Adrenal gland (tissue), 12 donors: ENCODE data around the gene ANKS1B. TPM values are rescaled to one million over a fixed set of nuclear protein-coding genes. Genes with fewer than 3 reads are reported as not detected.

Experiments used
- DNase-seq, 7 donors: peaks; one replicate each; pipeline ENCODE4 v3.0.0-alpha.2; 2019 to 2020
- H3K27ac ChIP-seq, 5 donors: fragments of 200-600 bp; sonication (generic) in 4 of 5; 1 replicate in 3 of 5; 2 replicates in 2 of 5; pipeline versions ENCODE4 v1.5.1 to v1.8.0; 2016 to 2020; ENCODE audit warnings: mild to moderate bottlenecking in 1 of 5
- H3K27me3 ChIP-seq: fragments of 200-600 bp; 2 replicates; pipeline ENCODE4 v1.8.0; 2021
- H3K36me3 ChIP-seq, 2 donors: fragments of 200-600 bp; replicated peaks in 1 of 2; 1 replicate in 1 of 2; 2 replicates in 1 of 2; pipeline versions ENCODE4 v1.5.1 to v1.8.0; 2018 to 2022
- H3K4me1 ChIP-seq, 2 donors: fragments of 200-600 bp; replicated peaks in 1 of 2; 1 replicate in 1 of 2; 2 replicates in 1 of 2; pipeline versions ENCODE4 v1.5.1 to v1.8.0; 2018 to 2021
- H3K4me3 ChIP-seq, 4 donors: fragments of 200-600 bp; sonication (generic) in 3 of 4; one replicate each; pipeline ENCODE4 v1.5.1; 2016 to 2018
- H3K9me3 ChIP-seq, 3 donors: fragments of 200-600 bp; sonication (generic) in 1 of 3; replicated peaks in 1 of 3; 1 replicate in 2 of 3; 2 replicates in 1 of 3; pipeline versions ENCODE4 v1.5.1 to v1.8.0; 2016 to 2021
- POLR2A ChIP-seq, 2 donors: fragments of 450-650 bp; IDR thresholded peaks; one replicate each; pipeline ENCODE4 v1.6.1; 2017; ENCODE audit warnings: antibody characterized with exemption in 2 of 2, mild to moderate bottlenecking in 2 of 2, moderate library complexity in 1 of 2
- WGBS, 4 donors: extraction: QIAGEN DNeasy Blood & Tissue Kit in 2 of 4; methylation state at CpG; one replicate each; pipeline versions ENCODE4 v1.1.5 to v1.1.7; 2013 to 2017; 5-methylcytosine and 5-hydroxymethylcytosine counted together
- intact Hi-C, 2 donors: fragments of 100-400 bp; cut with DNase I; formaldehyde crosslinking; loops; one replicate each; pipeline versions ENCODE4 v1.14.1 to v1.15.0; 2022 to 2023
- polyA plus RNA-seq, 3 donors: library from polyadenylated mRNA; stranded (reverse); fragments of 200-250 nt in 2 of 3; fragments of 350-450 nt in 1 of 3; fragmentation: Illumina TruSeq in 1 of 3; extraction: RNeasy Lipid Tissue Mini Kit (QIAGEN cat#74804) in 1 of 3; gene quantifications; one replicate each; pipeline ENCODE4 v1.2.3, GENCODE V29; 2013 to 2014
- total RNA-seq, 9 donors: library from RNA; depleted of rRNA in 4 of 9; stranded (reverse); fragments of >200 nt in 4 of 9; fragments of 120-200 nt in 1 of 9; fragmentation: NEBNext Ultra II Directional in 1 of 9; extraction: Animal tissue kit (Norgen Biotek cat#: 25700) in 1 of 9; gene quantifications; one replicate each; pipeline versions ENCODE4 v1.1.0 to v1.2.4, GENCODE V29; 2013 to 2023
- TF ChIP-seq, protein P1 (sequence below), 6 experiments: fragments of 450-650 bp in 4 of 6; fragments of 200-600 bp in 2 of 6; sonication (generic) in 1 of 6; IDR thresholded peaks; 1 replicate in 5 of 6; 2 replicates in 1 of 6; pipeline versions ENCODE4 v1.5.1 to v1.8.0; 2016 to 2021; ENCODE audit warnings: antibody characterized with exemption in 6 of 6, mild to moderate bottlenecking in 2 of 6, moderate library complexity in 1 of 6
- donor health status: healthy with polysubstance abuse.
- donor health status: Bipolar disorder and iron deficiency.
- donor health status: DM: yes; HTN: yes; CAD: no.
- donor health status: DM: no; HTN: no; CAD: no.
- donor health status: DM: no; HTN: no; CAD: no.
- donor health status: DM: yes; HTN: yes; CAD: no.

ANKS1B gene
- total and polyA plus RNA-seq, 12 donors = 1.3 to 28.1 (median 8.0) TPM

DNA sequence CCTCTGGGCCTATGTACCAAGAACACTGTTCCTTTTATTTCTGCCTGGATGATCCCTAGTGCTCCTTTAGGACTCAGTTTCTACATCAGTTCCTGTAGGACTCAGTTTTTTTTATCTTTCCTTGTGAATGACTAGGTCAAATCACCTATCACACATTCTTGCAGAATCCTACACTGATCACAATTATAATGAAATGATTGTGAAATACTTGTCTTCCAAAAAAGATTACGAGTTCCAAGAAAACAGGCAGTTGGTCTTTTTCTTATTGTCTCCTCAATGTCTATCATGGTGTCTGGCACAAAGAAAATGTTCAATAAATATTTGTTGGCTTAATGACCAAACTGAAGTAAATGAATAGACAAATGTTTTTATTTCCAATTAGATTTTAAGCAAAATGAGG, 432.7 kb downstream of the ANKS1B start:
- H3K9me3 ChIP-seq = no peaks in the 10 kb centered on the region
- no peaks in the 10 kb centered on the region for H3K36me3 ChIP-seq
- no peak overlapping the region for H3K27ac ChIP-seq
- H3K4me1 ChIP-seq = no peaks in the 10 kb centered on the region
- DNase-seq = no peak
- H3K4me3 ChIP-seq = no peak overlapping the region
- H3K27me3 ChIP-seq = no peaks in the 10 kb centered on the region
- 79 to 90% (median 82%) methylated on average over 1 of the region's 1 CpG for WGBS, 4 donors
- intact Hi-C loops = no loop called here
- TF ChIP-seq POLR2A (IDR thresholded peaks at IDR 0.05) = no peak
- TF ChIP-seq, protein P1, sequence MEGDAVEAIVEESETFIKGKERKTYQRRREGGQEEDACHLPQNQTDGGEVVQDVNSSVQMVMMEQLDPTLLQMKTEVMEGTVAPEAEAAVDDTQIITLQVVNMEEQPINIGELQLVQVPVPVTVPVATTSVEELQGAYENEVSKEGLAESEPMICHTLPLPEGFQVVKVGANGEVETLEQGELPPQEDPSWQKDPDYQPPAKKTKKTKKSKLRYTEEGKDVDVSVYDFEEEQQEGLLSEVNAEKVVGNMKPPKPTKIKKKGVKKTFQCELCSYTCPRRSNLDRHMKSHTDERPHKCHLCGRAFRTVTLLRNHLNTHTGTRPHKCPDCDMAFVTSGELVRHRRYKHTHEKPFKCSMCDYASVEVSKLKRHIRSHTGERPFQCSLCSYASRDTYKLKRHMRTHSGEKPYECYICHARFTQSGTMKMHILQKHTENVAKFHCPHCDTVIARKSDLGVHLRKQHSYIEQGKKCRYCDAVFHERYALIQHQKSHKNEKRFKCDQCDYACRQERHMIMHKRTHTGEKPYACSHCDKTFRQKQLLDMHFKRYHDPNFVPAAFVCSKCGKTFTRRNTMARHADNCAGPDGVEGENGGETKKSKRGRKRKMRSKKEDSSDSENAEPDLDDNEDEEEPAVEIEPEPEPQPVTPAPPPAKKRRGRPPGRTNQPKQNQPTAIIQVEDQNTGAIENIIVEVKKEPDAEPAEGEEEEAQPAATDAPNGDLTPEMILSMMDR (IDR thresholded peaks at IDR 0.05) = no peak

DNA sequence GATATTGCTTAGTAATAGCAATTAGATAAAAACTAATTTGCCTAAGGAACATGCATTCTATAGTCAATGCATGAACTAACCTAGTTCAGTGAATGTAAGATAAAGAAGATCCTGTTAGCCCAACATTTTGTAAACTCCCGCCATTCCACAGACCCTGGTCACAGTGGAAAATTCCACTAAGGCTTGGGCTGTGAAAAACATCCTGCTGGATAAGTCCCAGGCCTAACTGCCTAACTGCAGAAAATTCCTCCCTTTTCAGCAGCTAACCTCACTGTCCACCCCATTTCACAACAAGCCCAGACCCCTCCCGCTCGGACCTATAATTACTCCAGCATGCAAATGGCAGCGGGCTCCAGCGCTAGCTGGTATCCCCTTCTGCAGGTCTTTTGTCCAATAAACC, 435.1 kb downstream of the ANKS1B start:
- no peak overlapping the region for H3K4me3 ChIP-seq
- no peak overlapping the region for H3K27ac ChIP-seq
- no peak for DNase-seq
- H3K36me3 ChIP-seq = no peaks in the 10 kb centered on the region
- no peaks in the 10 kb centered on the region for H3K4me1 ChIP-seq
- WGBS, 4 donors = 91 to 97% (median 93%) methylated on average over 5 of the region's 5 CpGs
- no peaks in the 10 kb centered on the region for H3K9me3 ChIP-seq
- H3K27me3 ChIP-seq = no peaks in the 10 kb centered on the region
- TF ChIP-seq POLR2A (IDR thresholded peaks at IDR 0.05) = no peak
- TF ChIP-seq, protein P1 (IDR thresholded peaks at IDR 0.05) = no peak
- intact Hi-C loops = no loop called here

DNA sequence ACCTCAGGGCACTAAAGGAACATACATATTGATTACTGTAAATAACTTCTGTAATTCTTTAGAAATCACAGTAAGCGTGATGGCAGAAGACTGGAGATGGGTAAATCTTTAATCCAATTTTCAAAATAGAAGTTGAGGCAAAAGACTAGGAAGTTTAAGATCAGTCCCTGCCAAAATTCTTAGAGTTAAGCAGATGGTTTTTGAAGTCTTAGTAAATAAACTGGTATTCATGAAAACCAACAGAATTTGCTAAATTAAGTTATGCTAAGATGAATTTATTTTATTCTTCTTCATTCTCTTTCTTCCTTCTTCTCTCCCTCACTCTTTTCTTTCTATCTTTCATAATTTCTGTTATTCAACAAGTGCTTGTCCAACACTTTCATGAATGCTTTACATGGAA, 435.5 kb downstream of the ANKS1B start:
- intact Hi-C loops = no loop called here
- WGBS, 4 donors = 86 to 93% (median 88%) methylated on average over 1 of the region's 1 CpG
- TF ChIP-seq, protein P1 (IDR thresholded peaks at IDR 0.05) = no peak
- no peak for TF ChIP-seq POLR2A (IDR thresholded peaks at IDR 0.05)
- H3K4me3 ChIP-seq = no peak overlapping the region
- DNase-seq = no peak
- no peaks in the 10 kb centered on the region for H3K36me3 ChIP-seq
- no peaks in the 10 kb centered on the region for H3K27me3 ChIP-seq
- no peak overlapping the region for H3K27ac ChIP-seq
- H3K4me1 ChIP-seq = no peaks in the 10 kb centered on the region
- no peaks in the 10 kb centered on the region for H3K9me3 ChIP-seq

DNA sequence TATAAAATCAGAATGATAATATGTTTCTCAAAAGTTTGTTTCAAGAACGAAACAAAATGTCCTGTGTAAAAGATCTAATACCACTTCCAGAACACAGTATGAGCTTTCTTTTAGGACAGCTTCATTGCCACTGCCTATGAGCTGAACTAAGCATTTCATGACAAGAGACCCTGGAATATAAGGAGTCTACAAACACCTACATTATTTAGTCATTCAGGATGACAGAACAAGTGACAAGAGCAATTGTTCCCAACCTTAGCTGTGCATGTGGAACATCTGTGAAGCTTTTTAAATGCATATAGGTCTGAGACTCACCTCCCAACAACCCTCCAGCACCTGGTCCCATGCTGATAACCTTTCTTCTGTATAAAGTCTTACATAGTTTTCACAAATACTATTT, 440.3 kb downstream of the ANKS1B start:
- no peak for DNase-seq
- Histone ChIP-seq H3K4me3 (no peak overlapping the region), H3K4me1 (no peaks in the 10 kb centered on the region), H3K27ac (no peak overlapping the region), H3K27me3 (no peaks in the 10 kb centered on the region), H3K36me3 (no peaks in the 10 kb centered on the region), H3K9me3 (no peaks in the 10 kb centered on the region)
- intact Hi-C loops = no loop called here
- 53 to 72% (median 62%) methylated on average over 1 of the region's 1 CpG for WGBS, 4 donors
- no peak for TF ChIP-seq POLR2A (IDR thresholded peaks at IDR 0.05)
- TF ChIP-seq, protein P1 (IDR thresholded peaks at IDR 0.05) = no peak
